DND-41 (cell line): ENCODE measurements around the gene KLF9.

ENCODE experiments used
- ATAC-seq: fragments of 200-7000 bp; cut with Tn5 transposase; 3 replicates; pipeline ENCODE4 v1.9.1; 2021; ENCODE audit warnings: low read depth; ENCODE audit not compliant: insufficient read depth
- DNase-seq: peaks from one replicate; pipeline ENCODE4 v3.0.0-alpha.2; 2020
- H2AFZ ChIP-seq: 2 replicates; pipeline ENCODE4 v1.6.0; 2012; ENCODE audit warnings: low read depth, low read length
- H3K27ac ChIP-seq: 2 replicates; pipeline ENCODE4 v1.5.1; 2012; ENCODE audit warnings: low read length, inconsistent platforms
- H3K27me3 ChIP-seq: fragments of 200-600 bp; sonication (generic); 2 replicates; pipeline ENCODE4 v1.6.0; 2012; ENCODE audit warnings: low read length, mild to moderate bottlenecking, inconsistent platforms; ENCODE audit not compliant: insufficient read depth, poor library complexity
- H3K36me3 ChIP-seq: 2 replicates; pipeline ENCODE4 v1.5.1; 2012; ENCODE audit warnings: low read length, inconsistent platforms; ENCODE audit not compliant: insufficient read depth
- H3K4me1 ChIP-seq: 2 replicates; pipeline ENCODE4 v1.5.1; 2012; ENCODE audit warnings: mild to moderate bottlenecking, low read length; ENCODE audit not compliant: insufficient read depth
- H3K4me2 ChIP-seq: 2 replicates; pipeline ENCODE4 v1.6.0; 2012; ENCODE audit warnings: mild to moderate bottlenecking, moderate library complexity, low read length, inconsistent platforms; ENCODE audit not compliant: insufficient read depth
- H3K4me3 ChIP-seq, 2 experiments: fragments of 200-600 bp in 1 of 2; shearing (Covaris generic) in 1 of 2; 2 replicates each; pipeline ENCODE4 v1.5.1; 2012 to 2016; ENCODE audit warnings: inconsistent platforms in 2 of 2, low read length in 2 of 2, mild to moderate bottlenecking in 2 of 2, low read depth in 1 of 2, moderate library complexity in 1 of 2
- H3K79me2 ChIP-seq: 2 replicates; pipeline ENCODE4 v1.6.0; 2012; ENCODE audit warnings: low read length, inconsistent platforms; ENCODE audit not compliant: insufficient read depth
- H3K9ac ChIP-seq: 2 replicates; pipeline ENCODE4 v1.6.0; 2012; ENCODE audit warnings: low read depth, mild to moderate bottlenecking, inconsistent platforms, low read length, moderate library complexity
- H3K9me3 ChIP-seq: 2 replicates; pipeline ENCODE4 v1.5.1; 2012; ENCODE audit warnings: low read length, moderate library complexity, mild to moderate bottlenecking, inconsistent platforms; ENCODE audit not compliant: insufficient read depth, severe bottlenecking
- H4K20me1 ChIP-seq: 2 replicates; pipeline ENCODE4 v1.6.0; 2012; ENCODE audit warnings: low read length; ENCODE audit not compliant: insufficient read depth
- CTCF ChIP-seq: IDR thresholded peaks from 2 replicates; pipeline ENCODE4 v1.5.1; 2012; ENCODE audit warnings: borderline replicate concordance, low read length, moderate library complexity, mild to moderate bottlenecking; ENCODE audit not compliant: poor library complexity, severe bottlenecking; ENCODE audit errors: extremely low read depth
- EZH2 ChIP-seq: IDR thresholded peaks from 3 replicates; pipeline ENCODE4 v1.6.1; 2012; ENCODE audit warnings: borderline replicate concordance, low read depth, mild to moderate bottlenecking, moderate library complexity, low read length, inconsistent platforms; ENCODE audit not compliant: severe bottlenecking

KLF9 gene

GRCh38 chr9:70421272-70422180 is 7.1 kb upstream of the KLF9 start:
- ATAC-seq, result no peak
- Histone ChIP-seq H2AFZ (0 out of 2 replicates have a peak overlapping the region, but pooled peaks have one; percentile 25), H3K4me2 (peak overlapping the region; percentile 96), H3K4me3 (no peak overlapping the region; a peak in 1 of 4 replicates), H3K9ac (peak overlapping the region; percentile 87), H3K36me3 (no peaks in the 10 kb centered on the region), H3K27ac (peak overlapping the region; percentile 89), H3K79me2 (no peaks in the 10 kb centered on the region), H3K27me3 (no peaks in the 10 kb centered on the region), H3K9me3 (no peaks in the 10 kb centered on the region), H3K4me1 (peaks cover 29% of the 10 kb centered on the region), H4K20me1 (no peaks in the 10 kb centered on the region)
- no peak for TF ChIP-seq EZH2
- no peak for TF ChIP-seq CTCF
- peak; percentile 17 for DNase-seq

DNA sequence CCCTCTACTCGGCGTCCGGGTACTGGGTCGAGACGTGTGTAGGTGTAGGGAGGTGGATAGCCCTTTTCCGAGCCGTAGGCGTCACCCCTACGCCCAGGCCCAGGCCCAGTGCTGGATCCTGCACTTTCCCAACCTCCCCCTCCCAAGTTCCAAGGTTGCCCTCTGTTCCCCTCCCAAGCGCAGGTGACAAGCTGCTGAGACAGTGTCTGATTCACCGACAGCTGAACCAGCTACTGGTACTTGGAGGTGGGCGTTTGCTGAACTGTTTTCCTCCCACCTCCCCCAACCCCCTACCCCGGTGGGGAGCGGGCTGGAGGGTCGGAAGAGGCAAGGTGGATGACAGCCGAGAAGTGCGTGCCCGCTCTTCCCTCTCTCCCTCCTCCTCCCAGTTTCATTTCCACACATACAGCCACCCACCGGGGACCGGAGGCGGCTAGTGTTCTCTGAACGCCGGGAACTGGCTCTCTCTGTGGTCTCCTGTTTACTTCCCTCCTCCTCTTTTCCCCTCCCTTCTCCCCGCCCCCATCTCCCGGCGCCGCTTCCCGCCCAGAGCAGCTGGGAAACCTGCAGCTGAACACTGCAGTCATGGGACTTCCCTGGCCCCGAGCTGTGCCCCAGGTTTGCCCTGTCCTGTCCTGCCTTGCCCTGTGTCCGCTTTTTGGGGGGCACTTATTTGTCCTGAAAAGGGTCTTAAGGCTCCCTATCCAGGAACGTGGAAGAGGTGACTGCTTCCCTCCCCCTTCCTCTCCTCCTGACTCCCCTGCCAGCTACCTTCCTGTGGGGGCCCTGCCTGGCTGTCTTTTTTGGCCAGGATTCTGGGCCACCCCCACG is 6.2 kb upstream of the KLF9 start:
- Histone ChIP-seq H3K9ac (peak overlapping the region; percentile 87), H3K9me3 (no peaks in the 10 kb centered on the region), H3K4me2 (peak overlapping the region; percentile 96), H3K79me2 (no peaks in the 10 kb centered on the region), H3K27me3 (no peaks in the 10 kb centered on the region), H4K20me1 (no peaks in the 10 kb centered on the region), H3K4me1 (peaks cover 29% of the 10 kb centered on the region), H3K27ac (peak overlapping the region; percentile 89), H3K36me3 (no peaks in the 10 kb centered on the region), H2AFZ (peak overlapping the region; percentile 82), H3K4me3 (peak overlapping the region; percentile 27 to 72; a peak in 3 of 4 replicates)
- no peak for TF ChIP-seq CTCF
- TF ChIP-seq EZH2, result no peak
- peak; percentile 24 for ATAC-seq
- DNase-seq, result peak; percentile 72

- Histone ChIP-seq H3K27ac (peak overlapping the region; percentile 89), H2AFZ (peak overlapping the region; percentile 82), H3K27me3 (no peaks in the 10 kb centered on the region), H3K79me2 (no peaks in the 10 kb centered on the region), H3K4me2 (peak overlapping the region; percentile 96), H4K20me1 (no peaks in the 10 kb centered on the region), H3K9me3 (no peaks in the 10 kb centered on the region), H3K9ac (peak overlapping the region; percentile 87), H3K4me1 (peaks cover 29% of the 10 kb centered on the region), H3K36me3 (no peaks in the 10 kb centered on the region), H3K4me3 (peak overlapping the region; percentile 27 to 72; a peak in 3 of 4 replicates)
- peak; percentile 76 for DNase-seq
- peak; percentile 53 for ATAC-seq
- TF ChIP-seq EZH2, result no peak
- TF ChIP-seq CTCF, result no peak
Observed at GRCh38 chr9:70419556-70420440, 5.3 kb upstream of the KLF9 start.
